Measurements from ENCODE around the gene SUCLA2.
A peak's percentile ranks its signal among the peaks of the same experiment; 100 is the strongest.

Gene SUCLA2

GRCh38 chr13:48001114-48001881 lies at the start of gene SUCLA2:
TSS of gene SUCLA2 (minus strand) at chr13:48001273. CDS start at chr13:48001269, 4 bp downstream.
- peak; percentile 76 to 82 for DNase-seq (ENCODE audit: low spot score in 2 of 2)
- no peaks in the 10 kb centered on the region for H3K9me3 Mint-ChIP-seq
- no peaks in the 10 kb centered on the region for H3K27me3 Mint-ChIP-seq
- ATAC-seq (replicated peaks; ENCODE audit: extremely low read depth, poor library complexity, severe bottlenecking), result peak; percentile 98
- peaks cover 15% of the 10 kb centered on the region for H3K36me3 Mint-ChIP-seq (ENCODE audit: insufficient read depth)
- H3K4me3 Mint-ChIP-seq, result peak within 1 kb of the TSS; percentile 88
- H3K27ac Mint-ChIP-seq (ENCODE audit: low read depth), result peak within 1 kb of the TSS; percentile 85
- peaks cover 35% of the 10 kb centered on the region for H3K4me1 Mint-ChIP-seq

DNA sequence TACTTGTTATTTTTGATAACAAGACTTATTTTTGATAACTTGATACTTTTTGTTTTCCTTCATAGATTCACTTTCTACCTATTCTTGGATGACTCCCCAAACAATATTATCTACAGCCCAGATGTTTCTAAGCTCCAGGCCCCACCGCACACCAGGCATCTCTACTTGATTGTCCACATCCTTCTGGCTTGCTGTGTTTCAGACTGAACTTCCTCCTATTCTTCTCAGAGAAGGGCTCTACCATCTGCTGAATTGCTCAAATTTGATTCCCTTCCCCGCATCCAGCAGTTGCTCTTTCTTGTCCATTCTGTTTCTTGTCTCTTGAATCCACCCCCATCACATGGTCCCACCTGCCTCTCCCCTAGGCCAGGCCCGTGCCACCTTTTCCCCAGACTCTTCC lies 49.5 kb upstream of the SUCLA2 start:
- H3K27ac Mint-ChIP-seq (ENCODE audit: low read depth), result no peak overlapping the region
- DNase-seq (ENCODE audit: low spot score in 2 of 2), result no peak
- H3K36me3 Mint-ChIP-seq (ENCODE audit: insufficient read depth), result peaks cover 23% of the 10 kb centered on the region
- H3K4me1 Mint-ChIP-seq, result no peaks in the 10 kb centered on the region
- no peaks in the 10 kb centered on the region for H3K27me3 Mint-ChIP-seq
- no peaks in the 10 kb centered on the region for H3K9me3 Mint-ChIP-seq
- ATAC-seq (replicated peaks; ENCODE audit: extremely low read depth, poor library complexity, severe bottlenecking), result no peak
- no peak overlapping the region for H3K4me3 Mint-ChIP-seq

- ATAC-seq (replicated peaks; ENCODE audit: extremely low read depth, poor library complexity, severe bottlenecking), result peak; percentile 52
- no peak for DNase-seq (ENCODE audit: low spot score in 2 of 2)
- Mint-ChIP-seq H3K4me3 (no peak overlapping the region), H3K27ac (ENCODE audit: low read depth) (peak overlapping the region; percentile 55), H3K27me3 (no peaks in the 10 kb centered on the region), H3K4me1 (peaks cover 6% of the 10 kb centered on the region), H3K9me3 (no peaks in the 10 kb centered on the region), H3K36me3 (ENCODE audit: insufficient read depth) (peaks cover 13% of the 10 kb centered on the region)
Observed at GRCh38 chr13:48043789-48044503, 42.9 kb upstream of the SUCLA2 start.

- H3K27ac Mint-ChIP-seq (ENCODE audit: low read depth), result no peak overlapping the region
- ATAC-seq (replicated peaks; ENCODE audit: extremely low read depth, poor library complexity, severe bottlenecking) (no peak), DNase-seq (ENCODE audit: low spot score in 2 of 2) (no peak)
- H3K4me3 Mint-ChIP-seq, result no peak overlapping the region
- H3K4me1 Mint-ChIP-seq, result peaks cover 11% of the 10 kb centered on the region
- no peaks in the 10 kb centered on the region for H3K27me3 Mint-ChIP-seq
- no peaks in the 10 kb centered on the region for H3K9me3 Mint-ChIP-seq
- peaks cover 12% of the 10 kb centered on the region for H3K36me3 Mint-ChIP-seq (ENCODE audit: insufficient read depth)
Observed at GRCh38 chr13:48042894-48043293, 41.8 kb upstream of the SUCLA2 start.

DNA sequence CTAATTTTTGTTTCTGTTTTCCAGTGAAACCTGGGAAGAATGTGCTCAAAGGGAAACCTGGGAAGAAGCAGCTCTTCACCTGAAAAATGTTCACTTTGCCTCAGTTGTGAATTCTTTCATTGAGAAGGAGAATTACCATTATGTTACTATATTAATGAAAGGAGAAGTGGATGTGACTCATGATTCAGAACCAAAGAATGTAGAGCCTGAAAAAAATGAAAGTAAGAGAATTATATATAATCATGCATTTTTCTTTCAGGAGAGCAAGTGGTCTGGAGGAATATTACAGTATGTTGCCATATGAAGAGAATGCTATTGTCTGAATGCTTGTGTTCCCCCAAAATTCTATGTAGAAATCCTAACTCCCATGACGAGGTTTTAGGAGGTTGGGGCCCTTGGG lies 39.8 kb upstream of the SUCLA2 start:
- Mint-ChIP-seq H3K4me3 (no peak overlapping the region), H3K36me3 (ENCODE audit: insufficient read depth) (peaks cover 15% of the 10 kb centered on the region), H3K27me3 (no peaks in the 10 kb centered on the region), H3K4me1 (peaks cover 16% of the 10 kb centered on the region), H3K9me3 (no peaks in the 10 kb centered on the region), H3K27ac (ENCODE audit: low read depth) (no peak overlapping the region)
- ATAC-seq (replicated peaks; ENCODE audit: extremely low read depth, poor library complexity, severe bottlenecking) (no peak), DNase-seq (ENCODE audit: low spot score in 2 of 2) (no peak)

DNA sequence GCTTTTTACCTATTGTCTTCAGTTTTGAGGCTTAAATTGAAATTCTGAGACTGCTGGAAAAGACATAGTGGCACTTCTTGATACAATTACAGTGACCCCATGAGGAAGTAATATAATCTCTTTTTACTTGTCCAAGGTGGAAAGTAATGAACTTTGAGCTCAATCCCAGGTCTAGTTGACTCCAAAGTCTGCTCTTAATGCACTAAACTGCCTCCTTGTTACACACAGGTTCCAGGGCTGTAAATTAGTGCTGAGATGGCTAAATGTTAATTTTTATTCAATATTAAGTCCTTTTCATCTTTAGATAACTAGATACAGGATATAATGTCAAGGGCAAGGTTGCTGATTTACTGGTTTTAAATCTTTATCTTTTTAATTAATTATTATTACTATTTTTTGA lies 39.0 kb upstream of the SUCLA2 start:
- DNase-seq (ENCODE audit: low spot score in 2 of 2), result no peak
- ATAC-seq (replicated peaks; ENCODE audit: extremely low read depth, poor library complexity, severe bottlenecking), result no peak
- Mint-ChIP-seq H3K4me1 (peaks cover 16% of the 10 kb centered on the region), H3K27me3 (no peaks in the 10 kb centered on the region), H3K36me3 (ENCODE audit: insufficient read depth) (peaks cover 17% of the 10 kb centered on the region), H3K4me3 (no peak overlapping the region), H3K9me3 (no peaks in the 10 kb centered on the region), H3K27ac (ENCODE audit: low read depth) (no peak overlapping the region)

GRCh38 chr13:48038761-48039160 lies 37.7 kb upstream of the SUCLA2 start:
- ATAC-seq (replicated peaks; ENCODE audit: extremely low read depth, poor library complexity, severe bottlenecking) (no peak), DNase-seq (ENCODE audit: low spot score in 2 of 2) (no peak)
- Mint-ChIP-seq H3K4me1 (peaks cover 16% of the 10 kb centered on the region), H3K27me3 (no peaks in the 10 kb centered on the region), H3K9me3 (no peaks in the 10 kb centered on the region), H3K27ac (ENCODE audit: low read depth) (peak overlapping the region; percentile 41), H3K36me3 (ENCODE audit: insufficient read depth) (peaks cover 17% of the 10 kb centered on the region), H3K4me3 (peak overlapping the region; percentile 91)

DNA sequence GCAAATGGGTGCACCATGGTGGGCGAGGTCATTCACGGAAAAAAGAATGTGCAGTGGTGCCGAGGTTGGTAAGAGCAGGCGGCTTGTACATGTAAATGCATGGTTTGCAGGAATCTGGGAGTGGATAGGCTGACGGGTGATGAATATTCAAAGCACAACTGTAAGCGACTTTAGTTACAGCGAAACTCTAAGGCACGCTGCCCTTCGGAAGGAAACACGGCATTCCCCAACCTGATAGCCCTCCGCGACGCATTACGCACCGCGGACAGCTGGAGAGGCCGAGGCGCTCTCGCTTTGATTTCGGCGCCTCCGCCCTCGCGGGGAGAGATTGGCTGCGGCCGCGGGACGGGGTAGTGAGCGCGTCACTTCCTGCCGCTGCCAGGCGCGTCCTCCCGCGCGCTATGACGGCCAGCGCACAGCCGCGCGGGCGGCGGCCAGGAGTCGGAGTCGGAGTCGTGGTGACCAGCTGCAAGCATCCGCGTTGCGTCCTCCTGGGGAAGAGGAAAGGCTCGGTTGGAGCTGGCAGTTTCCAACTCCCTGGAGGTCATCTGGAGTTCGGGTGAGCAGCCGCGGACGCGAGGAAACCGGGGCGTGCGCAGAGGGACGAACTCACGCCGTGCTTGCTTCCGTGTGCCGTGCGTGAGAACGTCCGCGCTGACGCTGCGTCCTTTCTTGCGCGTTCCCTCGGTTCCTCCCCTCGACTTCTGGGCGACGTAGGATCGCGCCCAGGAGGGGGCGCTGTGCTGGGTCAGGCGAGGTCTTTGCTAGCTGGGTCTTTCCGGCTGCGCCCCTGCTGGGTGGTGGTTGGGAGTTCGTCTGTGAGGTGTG lies 36.5 kb upstream of the SUCLA2 start, which contains the start of gene NUDT15:
TSS of gene NUDT15 (plus strand) at position 381 of the 828 bp plus-strand sequence. CDS start at position 402, 21 bp downstream.
- Mint-ChIP-seq H3K27ac (ENCODE audit: low read depth) (peak within 1 kb of the TSS; percentile 98), H3K4me3 (peak within 1 kb of the TSS; percentile 91), H3K36me3 (ENCODE audit: insufficient read depth) (peaks cover 20% of the 10 kb centered on the region), H3K27me3 (no peaks in the 10 kb centered on the region), H3K4me1 (peaks cover 13% of the 10 kb centered on the region), H3K9me3 (no peaks in the 10 kb centered on the region)
- peak; percentile 90 to 95 for DNase-seq (ENCODE audit: low spot score in 2 of 2)
- peak; percentile 93 for ATAC-seq (replicated peaks; ENCODE audit: extremely low read depth, poor library complexity, severe bottlenecking)

DNA sequence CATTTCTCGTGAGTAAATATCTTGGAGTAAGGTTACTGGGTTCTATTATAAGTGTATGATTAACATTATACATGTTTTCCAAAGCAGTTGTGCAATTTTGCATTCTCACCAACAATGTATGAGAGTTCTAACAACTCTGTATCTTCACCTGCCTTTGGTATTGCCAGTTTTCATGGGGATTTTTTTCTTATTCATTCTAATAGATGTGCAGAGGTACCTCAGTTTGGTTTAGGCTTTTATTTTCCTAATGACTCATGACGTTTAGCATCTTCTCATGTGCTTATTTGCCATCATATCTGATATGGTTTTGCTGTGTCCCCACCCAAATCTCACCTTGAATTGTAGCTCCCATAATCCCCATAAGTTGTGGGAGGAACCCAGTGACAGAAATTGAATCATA lies 28.8 kb upstream of the SUCLA2 start:
- ATAC-seq (replicated peaks; ENCODE audit: extremely low read depth, poor library complexity, severe bottlenecking) (no peak), DNase-seq (ENCODE audit: low spot score in 2 of 2) (no peak)
- Mint-ChIP-seq H3K9me3 (no peaks in the 10 kb centered on the region), H3K36me3 (ENCODE audit: insufficient read depth) (peaks cover 5% of the 10 kb centered on the region), H3K4me3 (no peak overlapping the region), H3K27me3 (no peaks in the 10 kb centered on the region), H3K27ac (ENCODE audit: low read depth) (no peak overlapping the region), H3K4me1 (no peaks in the 10 kb centered on the region)

DNA sequence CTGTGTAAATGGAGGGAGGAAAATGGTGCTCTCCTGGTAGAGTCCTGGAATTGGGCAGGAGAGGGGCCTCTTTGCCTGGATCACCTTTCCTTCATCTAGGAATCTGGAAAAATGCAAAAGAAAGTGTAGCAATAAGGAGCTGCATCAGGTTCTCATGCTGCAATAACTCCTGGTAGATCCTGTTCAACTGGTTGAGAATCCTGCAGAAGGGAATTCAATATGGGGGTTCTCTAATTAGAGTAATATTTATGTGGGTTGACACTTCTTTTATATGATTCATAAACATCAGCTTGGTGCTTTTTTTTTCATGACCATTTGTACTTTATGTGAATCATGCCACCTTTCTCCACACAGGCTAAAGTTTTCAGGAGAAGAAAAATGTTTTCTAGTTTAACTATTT lies 27.0 kb upstream of the SUCLA2 start:
- H3K4me1 Mint-ChIP-seq, result peaks cover 1% of the 10 kb centered on the region

DNA sequence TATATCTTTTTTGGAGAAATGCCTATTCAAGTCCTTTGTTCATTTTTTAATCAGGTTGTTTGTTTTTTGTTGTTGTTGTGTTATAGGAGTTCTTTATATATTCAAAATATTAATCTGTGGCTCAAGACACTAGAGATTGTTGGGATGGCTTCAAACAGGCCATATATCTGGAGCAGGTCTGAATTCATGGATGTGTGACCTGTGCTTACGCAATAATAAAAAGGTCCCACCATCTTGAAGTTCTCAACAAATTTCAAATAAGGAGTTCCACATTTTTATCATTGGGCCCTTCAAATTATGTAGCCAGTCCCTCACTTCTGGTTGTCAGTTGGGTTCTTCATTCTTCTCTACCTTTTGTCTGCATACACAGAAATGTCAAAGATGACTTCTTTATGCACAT lies 18.7 kb upstream of the SUCLA2 start:
- peaks cover 14% of the 10 kb centered on the region for H3K4me1 Mint-ChIP-seq
- no peak overlapping the region for H3K4me3 Mint-ChIP-seq
- no peaks in the 10 kb centered on the region for H3K27me3 Mint-ChIP-seq
- no peaks in the 10 kb centered on the region for H3K9me3 Mint-ChIP-seq
- H3K27ac Mint-ChIP-seq (ENCODE audit: low read depth), result no peak overlapping the region
- H3K36me3 Mint-ChIP-seq (ENCODE audit: insufficient read depth), result peaks cover 2% of the 10 kb centered on the region
- ATAC-seq (replicated peaks; ENCODE audit: extremely low read depth, poor library complexity, severe bottlenecking) (no peak), DNase-seq (ENCODE audit: low spot score in 2 of 2) (no peak)

More for the DNA sequence above, 27.0 kb upstream of the SUCLA2 start:
- no peak for ATAC-seq (replicated peaks; ENCODE audit: extremely low read depth, poor library complexity, severe bottlenecking)
- Mint-ChIP-seq H3K36me3 (ENCODE audit: insufficient read depth) (peaks cover 5% of the 10 kb centered on the region), H3K9me3 (no peaks in the 10 kb centered on the region), H3K4me3 (no peak overlapping the region), H3K27me3 (no peaks in the 10 kb centered on the region), H3K27ac (ENCODE audit: low read depth) (no peak overlapping the region)
- no peak for DNase-seq (ENCODE audit: low spot score in 2 of 2)

- H3K27me3 Mint-ChIP-seq, result no peaks in the 10 kb centered on the region
- H3K36me3 Mint-ChIP-seq (ENCODE audit: insufficient read depth), result peaks cover 2% of the 10 kb centered on the region
- H3K27ac Mint-ChIP-seq (ENCODE audit: low read depth), result no peak overlapping the region
- H3K4me3 Mint-ChIP-seq, result no peak overlapping the region
- no peaks in the 10 kb centered on the region for H3K9me3 Mint-ChIP-seq
- peaks cover 14% of the 10 kb centered on the region for H3K4me1 Mint-ChIP-seq
- DNase-seq (ENCODE audit: low spot score in 2 of 2) (no peak), ATAC-seq (replicated peaks; ENCODE audit: extremely low read depth, poor library complexity, severe bottlenecking) (no peak)
Observed at GRCh38 chr13:48018637-48019036, 17.6 kb upstream of the SUCLA2 start.

Data from central memory CD8-positive, alpha-beta T cell (primary cell).